Measurements from ENCODE around the gene CTF1. TPM values are rescaled to one million over a fixed set of nuclear protein-coding genes. Genes with fewer than 3 reads are reported as not detected.
A peak's percentile ranks its signal among the peaks of the same experiment; 100 is the strongest.

The CTF1 gene
- polyA plus RNA-seq, 1 donor, result 4.0 TPM

- H3K4me1 ChIP-seq (ENCODE audit: control insufficient read depth, insufficient read depth, low read length), result peaks cover 3% of the 10 kb centered on the region
- H3K4me3 ChIP-seq (ENCODE audit: low read length), result no peak overlapping the region
- DNase-seq, result no peak
- H3K27ac ChIP-seq (ENCODE audit: low read length), result no peak overlapping the region
- H3K27me3 ChIP-seq (ENCODE audit: control insufficient read depth, insufficient read depth, low read length), result no peaks in the 10 kb centered on the region
- WGBS (ENCODE audit: insufficient coverage, low lambda C conversion rate), result no CpG with 5 or more reads among the region's 4 CpGs
- H3K36me3 ChIP-seq (ENCODE audit: control insufficient read depth, insufficient read depth, low read length), result no peaks in the 10 kb centered on the region
- no peaks in the 10 kb centered on the region for H3K9me3 ChIP-seq (ENCODE audit: control insufficient read depth, low read depth, low read length)
Observed at GRCh38 chr16:30907064-30907463, 10.7 kb downstream of the CTF1 start.

- no peaks in the 10 kb centered on the region for H3K36me3 ChIP-seq (ENCODE audit: control insufficient read depth, insufficient read depth, low read length)
- H3K9me3 ChIP-seq (ENCODE audit: control insufficient read depth, low read depth, low read length), result no peaks in the 10 kb centered on the region
- no peaks in the 10 kb centered on the region for H3K27me3 ChIP-seq (ENCODE audit: control insufficient read depth, insufficient read depth, low read length)
- no peaks in the 10 kb centered on the region for H3K4me1 ChIP-seq (ENCODE audit: control insufficient read depth, insufficient read depth, low read length)
- no peak overlapping the region for H3K4me3 ChIP-seq (ENCODE audit: low read length)
- no peak for DNase-seq
- H3K27ac ChIP-seq (ENCODE audit: low read length), result no peak overlapping the region
- no CpG with 5 or more reads among the region's 18 CpGs for WGBS (ENCODE audit: insufficient coverage, low lambda C conversion rate)
Observed at GRCh38 chr16:30910427-30911029, 14.1 kb downstream of the CTF1 start.

DNA sequence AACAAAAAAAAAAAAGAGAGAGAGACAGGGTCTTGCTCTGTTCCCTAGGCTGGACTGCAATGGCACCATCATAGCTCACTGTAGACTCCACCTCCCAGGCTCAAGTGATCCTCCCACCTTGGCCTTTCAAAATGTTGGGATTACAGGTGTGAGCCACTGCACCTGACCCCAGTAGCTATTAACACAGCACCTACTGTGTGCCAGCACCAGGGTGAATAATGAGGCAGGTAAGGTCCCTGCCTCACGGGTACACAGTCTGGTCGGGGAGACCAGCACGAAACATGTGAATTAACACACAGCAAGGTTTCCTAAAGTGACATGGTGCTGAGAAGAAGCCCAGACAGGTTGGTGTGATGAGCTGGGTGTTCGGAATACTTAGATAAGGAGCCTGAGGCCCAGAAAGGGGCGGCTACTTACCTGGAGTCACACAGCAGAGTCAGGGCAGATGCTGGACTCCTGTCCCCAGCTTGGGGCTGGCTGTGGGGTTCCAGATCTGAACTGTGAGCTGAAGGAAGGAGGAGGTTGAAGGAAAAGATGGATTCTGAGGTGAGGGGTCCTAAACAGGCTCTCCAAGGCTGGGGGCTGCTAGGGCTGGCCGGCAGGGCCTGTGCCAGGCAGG is 16.5 kb downstream of the CTF1 start:
- H3K9me3 ChIP-seq (ENCODE audit: control insufficient read depth, low read depth, low read length), result no peaks in the 10 kb centered on the region
- no CpG with 5 or more reads among the region's 6 CpGs for WGBS (ENCODE audit: insufficient coverage, low lambda C conversion rate)
- DNase-seq, result no peak
- no peaks in the 10 kb centered on the region for H3K27me3 ChIP-seq (ENCODE audit: control insufficient read depth, insufficient read depth, low read length)
- H3K4me1 ChIP-seq (ENCODE audit: control insufficient read depth, insufficient read depth, low read length), result no peaks in the 10 kb centered on the region
- H3K36me3 ChIP-seq (ENCODE audit: control insufficient read depth, insufficient read depth, low read length), result no peaks in the 10 kb centered on the region
- no peak overlapping the region for H3K27ac ChIP-seq (ENCODE audit: low read length)
- no peak overlapping the region for H3K4me3 ChIP-seq (ENCODE audit: low read length)

GRCh38 chr16:30914830-30915229 is 18.4 kb downstream of the CTF1 start:
- Histone ChIP-seq H3K9me3 (ENCODE audit: control insufficient read depth, low read depth, low read length) (no peaks in the 10 kb centered on the region), H3K27ac (ENCODE audit: low read length) (no peak overlapping the region), H3K4me1 (ENCODE audit: control insufficient read depth, insufficient read depth, low read length) (no peaks in the 10 kb centered on the region), H3K27me3 (ENCODE audit: control insufficient read depth, insufficient read depth, low read length) (no peaks in the 10 kb centered on the region), H3K36me3 (ENCODE audit: control insufficient read depth, insufficient read depth, low read length) (no peaks in the 10 kb centered on the region), H3K4me3 (ENCODE audit: low read length) (no peak overlapping the region)
- no CpG with 5 or more reads among the region's 3 CpGs for WGBS (ENCODE audit: insufficient coverage, low lambda C conversion rate)
- peak; percentile 45 to 60 for DNase-seq

- Histone ChIP-seq H3K4me3 (ENCODE audit: low read length) (no peak overlapping the region), H3K4me1 (ENCODE audit: control insufficient read depth, insufficient read depth, low read length) (peaks cover 6% of the 10 kb centered on the region), H3K27me3 (ENCODE audit: control insufficient read depth, insufficient read depth, low read length) (no peaks in the 10 kb centered on the region), H3K36me3 (ENCODE audit: control insufficient read depth, insufficient read depth, low read length) (no peaks in the 10 kb centered on the region), H3K27ac (ENCODE audit: low read length) (no peak overlapping the region), H3K9me3 (ENCODE audit: control insufficient read depth, low read depth, low read length) (no peaks in the 10 kb centered on the region)
- no peak for DNase-seq
- WGBS (ENCODE audit: insufficient coverage, low lambda C conversion rate), result no CpG with 5 or more reads among the region's 1 CpG
Observed at GRCh38 chr16:30918614-30919013, 22.2 kb downstream of the CTF1 start.

DNA sequence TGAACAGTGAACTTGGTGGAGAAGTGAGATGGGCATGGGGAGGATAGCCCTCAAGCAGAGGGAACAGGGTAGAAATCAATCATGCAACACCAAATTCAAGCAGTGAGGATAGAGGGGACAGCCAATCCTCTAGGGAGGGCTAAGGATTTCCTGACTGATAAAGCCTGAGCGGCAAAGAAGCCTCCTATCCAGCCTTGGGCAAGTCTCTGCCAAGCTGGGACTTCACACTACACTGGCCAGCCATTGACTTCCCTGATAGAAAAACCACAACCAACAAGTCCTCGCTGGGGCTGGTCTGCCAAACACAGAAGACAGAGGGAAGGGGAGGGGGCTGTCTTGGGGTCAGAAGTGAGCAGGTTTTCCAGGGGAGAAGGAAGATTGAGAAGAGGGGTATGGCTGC is 24.5 kb downstream of the CTF1 start:
- no peak for DNase-seq
- no peaks in the 10 kb centered on the region for H3K27me3 ChIP-seq (ENCODE audit: control insufficient read depth, insufficient read depth, low read length)
- no CpG with 5 or more reads among the region's 2 CpGs for WGBS (ENCODE audit: insufficient coverage, low lambda C conversion rate)
- H3K9me3 ChIP-seq (ENCODE audit: control insufficient read depth, low read depth, low read length), result no peaks in the 10 kb centered on the region
- peaks cover 1% of the 10 kb centered on the region for H3K36me3 ChIP-seq (ENCODE audit: control insufficient read depth, insufficient read depth, low read length)
- no peak overlapping the region for H3K4me3 ChIP-seq (ENCODE audit: low read length)
- peaks cover 8% of the 10 kb centered on the region for H3K4me1 ChIP-seq (ENCODE audit: control insufficient read depth, insufficient read depth, low read length)
- no peak overlapping the region for H3K27ac ChIP-seq (ENCODE audit: low read length)

DNA sequence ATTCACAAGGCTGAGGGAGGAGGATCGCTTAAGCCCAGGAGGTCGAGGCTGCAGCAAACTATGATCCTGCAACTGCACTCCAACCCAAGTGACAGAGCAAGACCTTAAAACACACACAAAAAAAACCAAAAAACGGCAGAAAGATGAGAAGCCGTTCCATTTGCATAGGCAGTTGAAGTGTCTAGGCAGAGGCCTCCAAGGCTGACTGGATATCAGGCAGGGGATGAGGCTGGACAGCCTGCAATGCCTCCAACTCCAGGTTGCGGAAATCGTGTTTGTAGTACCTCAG is 25.0 kb downstream of the CTF1 start:
- H3K9me3 ChIP-seq (ENCODE audit: control insufficient read depth, low read depth, low read length), result no peaks in the 10 kb centered on the region
- H3K36me3 ChIP-seq (ENCODE audit: control insufficient read depth, insufficient read depth, low read length), result peaks cover 7% of the 10 kb centered on the region
- no CpG with 5 or more reads among the region's 6 CpGs for WGBS (ENCODE audit: insufficient coverage, low lambda C conversion rate)
- DNase-seq, result no peak
- H3K4me1 ChIP-seq (ENCODE audit: control insufficient read depth, insufficient read depth, low read length), result peaks cover 8% of the 10 kb centered on the region
- H3K27me3 ChIP-seq (ENCODE audit: control insufficient read depth, insufficient read depth, low read length), result no peaks in the 10 kb centered on the region
- H3K27ac ChIP-seq (ENCODE audit: low read length), result peak overlapping the region; percentile 92
- H3K4me3 ChIP-seq (ENCODE audit: low read length), result peak overlapping the region; percentile 53

- peaks cover 8% of the 10 kb centered on the region for H3K4me1 ChIP-seq (ENCODE audit: control insufficient read depth, insufficient read depth, low read length)
- no peaks in the 10 kb centered on the region for H3K9me3 ChIP-seq (ENCODE audit: control insufficient read depth, low read depth, low read length)
- 0% methylated on average over 4 of the region's 37 CpGs for WGBS (ENCODE audit: insufficient coverage, low lambda C conversion rate)
Observed at GRCh38 chr16:30921748-30922419, 25.5 kb downstream of the CTF1 start.

DNA sequence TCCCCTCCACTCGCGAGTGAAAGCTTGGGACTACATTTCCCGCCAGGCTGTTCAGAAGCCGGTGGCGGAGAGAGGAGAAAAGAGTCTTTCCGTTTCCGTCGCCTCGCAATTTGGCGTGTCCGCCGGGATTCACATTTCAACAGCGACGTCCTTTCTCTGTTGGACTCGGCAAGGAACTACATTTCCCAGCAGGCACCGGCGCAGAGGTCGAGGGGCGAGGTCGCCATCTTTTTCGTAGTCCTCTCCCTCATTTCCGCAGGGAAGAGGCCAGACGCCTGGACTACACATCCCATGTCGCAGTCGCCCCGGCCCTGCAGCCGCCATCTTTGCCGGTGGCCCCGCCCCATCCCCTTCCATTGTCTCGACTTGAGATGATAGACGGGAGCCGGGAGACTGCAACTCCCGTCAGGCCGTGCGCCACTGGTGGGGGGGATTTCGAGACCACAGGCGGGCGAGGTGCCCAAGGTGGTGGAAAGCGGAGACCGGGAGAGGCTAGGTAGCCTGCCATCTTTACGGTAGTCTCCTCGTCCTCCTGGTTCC is 26.1 kb downstream of the CTF1 start:
- peak in 1 of 2 donors; percentile 100 for DNase-seq
- peak overlapping the region; percentile 92 for H3K27ac ChIP-seq (ENCODE audit: low read length)
- no peaks in the 10 kb centered on the region for H3K9me3 ChIP-seq (ENCODE audit: control insufficient read depth, low read depth, low read length)
- peaks cover 8% of the 10 kb centered on the region for H3K4me1 ChIP-seq (ENCODE audit: control insufficient read depth, insufficient read depth, low read length)
- no CpG with 5 or more reads among the region's 42 CpGs for WGBS (ENCODE audit: insufficient coverage, low lambda C conversion rate)
- H3K36me3 ChIP-seq (ENCODE audit: control insufficient read depth, insufficient read depth, low read length), result peaks cover 17% of the 10 kb centered on the region
- H3K4me3 ChIP-seq (ENCODE audit: low read length), result peak overlapping the region; percentile 68
- no peaks in the 10 kb centered on the region for H3K27me3 ChIP-seq (ENCODE audit: control insufficient read depth, insufficient read depth, low read length)

More at GRCh38 chr16:30921748-30922419, 25.5 kb downstream of the CTF1 start:
- Histone ChIP-seq H3K27ac (ENCODE audit: low read length) (peak overlapping the region; percentile 92), H3K36me3 (ENCODE audit: control insufficient read depth, insufficient read depth, low read length) (peaks cover 11% of the 10 kb centered on the region), H3K27me3 (ENCODE audit: control insufficient read depth, insufficient read depth, low read length) (no peaks in the 10 kb centered on the region), H3K4me3 (ENCODE audit: low read length) (peak overlapping the region; percentile 53)
- DNase-seq, result peak; percentile 92

DNA sequence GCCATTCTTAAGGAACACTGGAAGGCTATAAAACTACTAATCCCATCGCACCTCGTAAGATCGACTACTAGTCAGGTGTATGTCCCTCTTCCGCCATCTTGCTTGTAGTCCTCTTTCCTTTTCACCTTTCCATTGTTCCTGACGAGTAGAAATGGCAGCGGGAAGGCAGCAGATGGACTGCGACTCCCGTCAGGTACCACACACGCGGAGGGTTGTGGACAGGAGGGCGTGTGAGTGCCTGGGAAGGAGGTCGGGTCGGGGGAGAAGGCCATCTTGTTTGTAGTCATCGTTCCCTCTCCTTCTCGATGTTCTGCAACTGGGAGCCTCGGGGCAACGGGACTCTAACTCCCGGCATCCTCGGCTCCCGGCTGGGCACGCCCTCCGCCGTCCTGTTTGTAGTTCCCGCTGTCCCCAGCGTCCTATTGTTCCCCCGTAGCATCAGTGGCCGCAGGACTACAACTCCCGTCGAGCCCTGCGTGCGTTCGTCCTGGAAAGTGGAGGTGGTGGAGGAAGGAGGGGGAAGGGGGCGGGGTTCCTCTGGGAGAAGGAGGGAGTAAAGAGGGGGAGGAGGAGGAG is 26.6 kb downstream of the CTF1 start:
- H3K4me1 ChIP-seq (ENCODE audit: control insufficient read depth, insufficient read depth, low read length), result peaks cover 8% of the 10 kb centered on the region
- WGBS (ENCODE audit: insufficient coverage, low lambda C conversion rate), result 0% methylated on average over 1 of the region's 33 CpGs
- H3K27ac ChIP-seq (ENCODE audit: low read length), result peak overlapping the region; percentile 92
- H3K9me3 ChIP-seq (ENCODE audit: control insufficient read depth, low read depth, low read length), result no peaks in the 10 kb centered on the region
- peak overlapping the region; percentile 68 for H3K4me3 ChIP-seq (ENCODE audit: low read length)
- H3K36me3 ChIP-seq (ENCODE audit: control insufficient read depth, insufficient read depth, low read length), result peaks cover 21% of the 10 kb centered on the region
- DNase-seq, result peak; percentile 100
- H3K27me3 ChIP-seq (ENCODE audit: control insufficient read depth, insufficient read depth, low read length), result no peaks in the 10 kb centered on the region

All from large intestine (tissue), 3 donors.